Sigmoid colon (tissue), 7 donors: ENCODE measurements around the gene NUDT16L1. TPM values are rescaled to one million over a fixed set of nuclear protein-coding genes. Genes with fewer than 3 reads are reported as not detected.

Source experiments
- DNase-seq: peaks from one replicate; pipeline ENCODE4 v3.0.0-alpha.2; 2019
- H3K27ac ChIP-seq, 4 donors: fragments of 200-600 bp; sonication (generic); one replicate each; pipeline ENCODE4 v1.5.1; 2016 to 2019; ENCODE audit warnings: mild to moderate bottlenecking in 1 of 4
- H3K27me3 ChIP-seq, 3 donors: fragments of 200-600 bp; sonication (generic); one replicate each; pipeline ENCODE4 v1.5.1; 2019; ENCODE audit warnings: mild to moderate bottlenecking in 1 of 3
- H3K36me3 ChIP-seq, 4 donors: fragments of 200-600 bp; sonication (generic); one replicate each; pipeline ENCODE4 v1.5.1; 2016 to 2019
- H3K4me1 ChIP-seq, 4 donors: fragments of 200-600 bp; sonication (generic); one replicate each; pipeline ENCODE4 v1.5.1; 2017 to 2019
- H3K4me3 ChIP-seq, 4 donors: fragments of 200-600 bp; sonication (generic); one replicate each; pipeline ENCODE4 v1.5.1; 2017 to 2019; ENCODE audit warnings: mild to moderate bottlenecking in 2 of 4, moderate library complexity in 1 of 4
- H3K9me3 ChIP-seq, 4 donors: fragments of 200-600 bp in 3 of 4; sonication (generic) in 3 of 4; one replicate each; pipeline versions ENCODE4 v1.5.1 to v1.6.1; 2013 to 2019
- CTCF ChIP-seq, 4 experiments: fragments of 450-650 bp in 3 of 4; fragments of 200-600 bp in 1 of 4; IDR thresholded peaks; one replicate each; pipeline ENCODE4 v1.5.1; 2016 to 2019; ENCODE audit warnings: antibody characterized with exemption in 4 of 4, mild to moderate bottlenecking in 3 of 4, moderate library complexity in 2 of 4
- EP300 ChIP-seq, 4 donors: sonication (generic); formaldehyde crosslinking; IDR thresholded peaks; one replicate each; pipeline ENCODE4 v1.6.1; 2017; ENCODE audit warnings: antibody characterized with exemption in 4 of 4
- POLR2A ChIP-seq, 2 donors: fragments of 450-650 bp; IDR thresholded peaks; one replicate each; pipeline ENCODE4 v1.6.1; 2016; ENCODE audit warnings: antibody characterized with exemption in 2 of 2, mild to moderate bottlenecking in 2 of 2, moderate library complexity in 2 of 2
- POLR2AphosphoS5 ChIP-seq, 4 donors: sonication (generic); formaldehyde crosslinking; IDR thresholded peaks; one replicate each; pipeline ENCODE4 v1.6.1; 2017; ENCODE audit warnings: antibody characterized with exemption in 4 of 4
- WGBS, 2 donors: extraction: QIAGEN DNeasy Blood & Tissue Kit; methylation state at CpG; one replicate each; pipeline ENCODE4 v1.1.7; 2013; 5-methylcytosine and 5-hydroxymethylcytosine counted together
- intact Hi-C: fragments of 100-400 bp; cut with DNase I; formaldehyde crosslinking; loops from one replicate; pipeline ENCODE4 v1.15.1; 2023
- polyA plus RNA-seq, 3 donors: library from polyadenylated mRNA; stranded (reverse); fragments of 200-250 nt; gene quantifications; one replicate each; pipeline ENCODE4 v1.2.3, GENCODE V29; 2013
- total RNA-seq, 4 donors: library from RNA; depleted of rRNA; stranded (reverse); fragments of >200 nt; gene quantifications; one replicate each; pipeline ENCODE4 v1.1.0, GENCODE V29; 2016
- donor health status: healthy with polysubstance abuse.
- donor health status: Bipolar disorder and iron deficiency.
- donor health status: healthy.

NUDT16L1 gene
- total and polyA plus RNA-seq, 7 donors = 16.6 to 75.1 (median 21.8) TPM

GRCh38 chr16:4689091-4689671 is 4.2 kb upstream of the NUDT16L1 start:
- Histone ChIP-seq H3K4me3 (no peak overlapping the region), H3K27me3 (no peaks in the 10 kb centered on the region), H3K9me3 (no peaks in the 10 kb centered on the region), H3K36me3 (peaks cover 5 to 54% (median 25%) of the 10 kb centered on the region in 4 donors), H3K27ac (no peak overlapping the region), H3K4me1 (peaks cover 0 to 13% (median 11%) of the 10 kb centered on the region in 4 donors)
- TF ChIP-seq CTCF (IDR thresholded peaks at IDR 0.05) = no peak
- no peak for TF ChIP-seq POLR2A (IDR thresholded peaks at IDR 0.05)
- TF ChIP-seq POLR2AphosphoS5 (IDR thresholded peaks at IDR 0.05) = no peak
- TF ChIP-seq EP300 (IDR thresholded peaks at IDR 0.05) = no peak
- intact Hi-C loops = no loop called here
- 92 to 94% methylated on average over 21 of the region's 21 CpGs for WGBS, 2 donors
- no peak for DNase-seq

- H3K27ac ChIP-seq = no peak overlapping the region
- peaks cover 0 to 45% (median 18%) of the 10 kb centered on the region in 4 donors for H3K36me3 ChIP-seq
- H3K27me3 ChIP-seq = no peaks in the 10 kb centered on the region
- TF ChIP-seq CTCF (IDR thresholded peaks at IDR 0.05) (no peak), EP300 (IDR thresholded peaks at IDR 0.05) (no peak), POLR2AphosphoS5 (IDR thresholded peaks at IDR 0.05) (no peak), POLR2A (IDR thresholded peaks at IDR 0.05) (no peak)
- WGBS, 2 donors = 86 to 91% methylated on average over 31 of the region's 31 CpGs
- intact Hi-C loops = no loop called here
- H3K4me3 ChIP-seq = no peak overlapping the region
- no peaks in the 10 kb centered on the region for H3K9me3 ChIP-seq
- peak; percentile 66 for DNase-seq
- peaks cover 0 to 22% (median 20%) of the 10 kb centered on the region in 4 donors for H3K4me1 ChIP-seq
These were observed 3.3 kb upstream of the NUDT16L1 start for GRCh38 chr16:4689864-4690704.

- TF ChIP-seq POLR2AphosphoS5 (IDR thresholded peaks at IDR 0.05) = no peak
- no peak for TF ChIP-seq EP300 (IDR thresholded peaks at IDR 0.05)
- TF ChIP-seq POLR2A (IDR thresholded peaks at IDR 0.05) = no peak
- TF ChIP-seq CTCF (IDR thresholded peaks at IDR 0.05) = no peak
- no peaks in the 10 kb centered on the region for H3K27me3 ChIP-seq
- H3K9me3 ChIP-seq = no peaks in the 10 kb centered on the region
These were observed 2.3 kb upstream of the NUDT16L1 start for GRCh38 chr16:4690946-4691665.

GRCh38 chr16:4691666-4692412 is 1.5 kb upstream of the NUDT16L1 start:
- 78 to 81% methylated on average over 20 of the region's 20 CpGs for WGBS, 2 donors
- H3K9me3 ChIP-seq = no peaks in the 10 kb centered on the region
- no peak overlapping the region for H3K27ac ChIP-seq
- H3K36me3 ChIP-seq = peaks cover under 1 to 43% (median 12%) of the 10 kb centered on the region in 4 donors
- no peak for TF ChIP-seq POLR2AphosphoS5 (IDR thresholded peaks at IDR 0.05)
- intact Hi-C loops = loop anchor here (2.0 kb wide), 2 partner anchors 43 to 75 kb away; partner anchors contain the start of genes ANKS3 and DNAAF8
- no peaks in the 10 kb centered on the region for H3K27me3 ChIP-seq
- H3K4me3 ChIP-seq = no peak overlapping the region
- DNase-seq = peak; percentile 67
- H3K4me1 ChIP-seq = peaks cover 0 to 38% (median 32%) of the 10 kb centered on the region in 4 donors

More at GRCh38 chr16:4690946-4691665, 2.3 kb upstream of the NUDT16L1 start:
- Histone ChIP-seq H3K4me3 (no peak overlapping the region), H3K36me3 (peaks cover 0 to 43% (median 16%) of the 10 kb centered on the region in 4 donors), H3K27ac (no peak overlapping the region), H3K4me1 (peaks cover 0 to 32% (median 29%) of the 10 kb centered on the region in 4 donors)
- 73 to 82% methylated on average over 19 of the region's 19 CpGs for WGBS, 2 donors
- intact Hi-C loops = no loop called here
- DNase-seq = peak; percentile 63
